DMS 273 (cell line): Measurements from ENCODE around the gene CCL22.
"Not testable (repeated sequence)": the region's sequence is repeated elsewhere in the genome, so short reads cannot be mapped to it uniquely, and the experiment has no call there.

Source experiments
- DNase-seq: peaks from one replicate; lab custom pipeline; 2025; ENCODE audit not compliant: unreplicated experiment; lab: John Stamatoyannopoulos, UW

CCL22 gene

DNA sequence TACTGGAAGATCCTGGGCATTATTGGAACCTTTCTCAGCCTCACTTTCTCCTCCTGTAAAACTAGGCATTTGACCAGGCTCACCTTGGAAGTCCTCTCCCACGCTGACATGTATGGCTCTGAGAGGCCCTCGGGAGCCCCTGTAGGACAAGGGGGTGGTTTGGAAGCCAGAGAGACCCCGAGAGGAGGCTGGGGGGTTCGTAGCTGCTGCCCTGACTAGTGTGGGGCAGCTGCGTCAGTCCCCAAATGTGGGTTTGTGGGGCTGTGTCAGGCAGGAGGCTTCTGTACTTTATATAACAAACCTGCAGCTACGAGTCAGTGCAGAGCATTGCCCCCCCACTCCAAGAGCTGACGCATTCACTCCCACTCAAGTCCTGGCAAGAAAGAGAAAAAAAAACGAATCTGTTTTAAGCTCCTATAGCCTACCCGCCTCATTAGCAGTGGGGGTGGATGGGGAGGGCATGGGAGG, 15.5 kb downstream of the CCL22 start:
- peak; percentile 32 for DNase-seq

DNA sequence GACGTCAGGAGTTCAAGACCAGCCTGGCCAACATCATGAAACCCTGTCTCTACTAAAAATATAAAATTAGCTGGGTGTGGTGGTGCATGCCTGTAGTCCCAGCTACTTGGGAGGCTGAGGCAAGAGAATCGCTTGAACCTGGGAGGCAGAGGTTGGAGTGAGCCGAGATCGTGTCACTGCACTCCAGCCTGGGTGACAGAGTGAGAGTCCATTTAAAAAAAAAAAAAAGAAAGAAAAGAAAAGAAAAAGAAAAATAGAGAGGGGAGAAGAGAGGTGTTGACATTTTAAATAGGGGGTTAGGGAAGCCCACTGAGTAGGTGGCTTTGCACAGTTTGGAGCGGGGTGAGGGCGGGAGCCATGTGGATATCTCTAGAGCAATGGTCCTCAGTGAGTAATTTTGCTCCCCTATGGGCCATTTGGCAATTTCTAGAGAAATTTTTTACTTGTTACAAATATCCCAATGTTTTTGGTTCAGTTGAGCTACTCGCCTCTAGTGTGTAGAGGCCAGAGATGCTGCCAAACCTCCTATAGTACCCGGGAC, 16.4 kb downstream of the CCL22 start:
- not testable (repeated sequence) for DNase-seq

DNA sequence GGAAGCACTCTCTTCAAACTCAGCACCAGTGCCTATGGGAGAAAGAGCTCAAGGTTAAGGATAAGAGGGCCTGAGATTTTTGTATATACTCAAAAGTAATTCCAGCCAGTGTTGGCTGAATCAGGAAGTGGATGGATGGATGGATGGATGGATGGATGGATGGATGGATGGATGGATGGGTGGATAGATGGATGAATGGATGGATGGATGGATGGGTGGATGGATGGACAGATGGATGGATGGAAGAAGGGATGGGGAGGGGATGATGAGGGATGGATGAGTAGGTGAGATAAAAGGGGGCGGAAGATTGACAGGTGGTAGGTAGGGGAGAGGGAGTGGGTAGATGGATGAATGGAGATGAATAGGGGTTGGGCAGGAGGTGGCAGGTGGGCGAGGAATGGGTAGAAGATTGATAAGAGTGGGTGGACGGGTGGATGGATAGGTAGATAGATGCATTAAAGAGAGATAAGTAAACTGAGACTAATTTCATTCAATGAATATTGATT, 17.8 kb downstream of the CCL22 start:
- DNase-seq: no peak

DNA sequence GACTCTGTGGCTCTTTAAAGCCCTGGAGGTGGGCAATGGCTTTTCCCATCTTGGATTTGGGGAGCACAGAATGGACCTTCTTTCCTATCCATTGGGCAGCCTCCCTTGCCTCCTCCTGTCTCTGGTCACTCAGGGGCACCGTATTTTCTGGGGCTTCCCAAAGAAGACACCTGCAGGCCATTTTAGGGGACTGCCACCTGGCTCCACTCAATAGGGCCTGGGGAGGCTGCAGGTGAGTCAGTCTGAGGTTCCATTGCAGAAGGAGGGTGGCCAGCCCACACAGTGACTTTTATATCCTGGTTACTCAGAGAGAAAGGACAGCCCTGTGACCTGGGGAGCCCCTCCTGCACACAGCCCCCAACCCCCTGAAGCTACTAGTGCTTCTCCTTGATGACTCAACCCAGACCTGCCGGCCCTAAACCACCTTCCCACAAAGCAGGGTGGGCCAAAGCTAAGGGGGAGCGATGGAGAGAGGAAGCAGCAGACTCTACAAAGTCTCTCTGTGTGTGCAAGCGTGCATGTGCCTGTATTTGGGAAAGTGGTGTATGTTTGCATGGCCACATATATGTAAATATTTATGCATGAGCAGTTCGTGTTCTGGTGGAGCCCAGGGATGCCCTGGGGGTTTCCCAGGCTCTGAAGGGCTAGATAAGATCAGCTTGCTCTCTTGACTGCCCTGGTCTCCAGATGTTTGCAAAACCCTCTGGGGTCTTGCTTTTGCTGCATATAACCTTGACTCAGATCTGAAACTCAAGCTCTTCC, 18.7 kb downstream of the CCL22 start:
- DNase-seq: peak; percentile 46

DNA sequence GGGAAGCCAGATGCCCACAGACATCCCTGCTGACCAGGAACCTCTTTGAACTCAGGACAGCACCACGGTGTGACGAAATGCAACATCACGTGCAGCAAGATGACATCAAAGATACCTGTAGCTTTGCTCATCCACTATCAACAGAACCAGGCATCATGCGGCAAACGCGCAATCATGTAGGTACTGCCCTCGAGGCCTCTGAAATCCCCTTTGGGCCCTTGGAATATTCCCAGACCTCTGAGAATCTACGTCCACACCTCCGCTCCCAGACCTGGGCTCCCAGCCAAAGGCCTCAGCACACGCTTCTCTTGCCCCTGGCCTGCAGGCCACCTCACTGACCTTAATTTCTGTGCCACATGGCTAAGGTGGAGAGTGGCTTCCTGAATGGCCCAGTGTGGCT, 21.0 kb downstream of the CCL22 start:
- no peak for DNase-seq

DNA sequence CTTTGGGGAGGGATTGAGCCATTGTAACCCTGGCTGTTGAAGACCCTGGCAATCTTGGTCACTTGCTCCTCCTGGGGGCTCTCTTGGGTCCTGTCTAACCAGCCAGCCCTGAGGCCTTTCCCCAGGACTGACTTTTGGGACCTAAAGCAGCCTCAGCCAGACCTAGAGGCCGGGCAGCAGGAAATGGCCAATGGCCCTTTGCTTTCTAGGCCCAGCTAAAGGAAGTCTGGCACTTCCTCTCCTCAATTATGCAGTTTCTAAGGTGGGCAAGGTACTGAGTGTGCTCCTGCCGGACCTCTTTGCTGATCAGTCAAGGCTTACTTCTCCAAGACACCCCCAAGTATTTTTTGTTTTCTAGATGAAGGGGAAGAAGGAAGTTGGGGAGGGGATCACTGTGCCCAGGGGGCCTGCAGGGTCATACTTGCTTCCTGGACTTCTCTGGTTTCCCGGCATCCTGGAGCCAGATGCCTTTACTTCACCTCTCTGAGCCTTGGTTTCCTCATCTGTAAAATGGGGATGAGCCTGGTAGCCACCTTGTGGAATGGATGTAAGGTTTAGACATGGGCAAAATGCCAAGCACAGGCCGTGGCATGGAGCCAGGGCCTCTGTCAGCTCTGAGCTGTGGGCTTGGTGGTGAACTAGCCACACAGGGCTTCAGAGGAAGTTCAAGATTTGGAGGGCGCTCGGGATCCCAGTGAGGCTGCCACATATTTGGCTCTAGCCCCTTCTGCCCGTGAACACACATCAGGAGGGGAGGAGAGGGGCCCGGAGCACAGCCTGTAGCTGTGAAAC, 22.3 kb downstream of the CCL22 start:
- DNase-seq: peak; percentile 59

DNA sequence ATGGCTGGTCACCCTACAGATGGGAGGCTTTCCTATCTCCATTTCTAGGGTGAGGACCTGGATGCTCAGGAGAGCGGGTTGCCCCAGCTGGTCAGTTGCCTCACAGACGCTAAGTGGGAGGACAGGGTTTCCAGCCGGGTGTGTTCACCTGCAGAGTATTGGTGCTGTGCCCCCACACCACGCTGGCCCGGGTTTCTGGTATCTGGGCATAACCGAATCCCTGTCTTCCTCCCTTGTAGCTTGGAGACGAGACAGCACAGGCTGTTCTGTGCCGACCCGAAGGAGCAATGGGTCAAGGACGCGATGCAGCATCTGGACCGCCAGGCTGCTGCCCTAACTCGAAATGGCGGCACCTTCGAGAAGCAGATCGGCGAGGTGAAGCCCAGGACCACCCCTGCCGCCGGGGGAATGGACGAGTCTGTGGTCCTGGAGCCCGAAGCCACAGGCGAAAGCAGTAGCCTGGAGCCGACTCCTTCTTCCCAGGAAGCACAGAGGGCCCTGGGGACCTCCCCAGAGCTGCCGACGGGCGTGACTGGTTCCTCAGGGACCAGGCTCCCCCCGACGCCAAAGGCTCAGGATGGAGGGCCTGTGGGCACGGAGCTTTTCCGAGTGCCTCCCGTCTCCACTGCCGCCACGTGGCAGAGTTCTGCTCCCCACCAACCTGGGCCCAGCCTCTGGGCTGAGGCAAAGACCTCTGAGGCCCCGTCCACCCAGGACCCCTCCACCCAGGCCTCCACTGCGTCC, 23.4 kb downstream of the CCL22 start:
- no peak for DNase-seq

DNA sequence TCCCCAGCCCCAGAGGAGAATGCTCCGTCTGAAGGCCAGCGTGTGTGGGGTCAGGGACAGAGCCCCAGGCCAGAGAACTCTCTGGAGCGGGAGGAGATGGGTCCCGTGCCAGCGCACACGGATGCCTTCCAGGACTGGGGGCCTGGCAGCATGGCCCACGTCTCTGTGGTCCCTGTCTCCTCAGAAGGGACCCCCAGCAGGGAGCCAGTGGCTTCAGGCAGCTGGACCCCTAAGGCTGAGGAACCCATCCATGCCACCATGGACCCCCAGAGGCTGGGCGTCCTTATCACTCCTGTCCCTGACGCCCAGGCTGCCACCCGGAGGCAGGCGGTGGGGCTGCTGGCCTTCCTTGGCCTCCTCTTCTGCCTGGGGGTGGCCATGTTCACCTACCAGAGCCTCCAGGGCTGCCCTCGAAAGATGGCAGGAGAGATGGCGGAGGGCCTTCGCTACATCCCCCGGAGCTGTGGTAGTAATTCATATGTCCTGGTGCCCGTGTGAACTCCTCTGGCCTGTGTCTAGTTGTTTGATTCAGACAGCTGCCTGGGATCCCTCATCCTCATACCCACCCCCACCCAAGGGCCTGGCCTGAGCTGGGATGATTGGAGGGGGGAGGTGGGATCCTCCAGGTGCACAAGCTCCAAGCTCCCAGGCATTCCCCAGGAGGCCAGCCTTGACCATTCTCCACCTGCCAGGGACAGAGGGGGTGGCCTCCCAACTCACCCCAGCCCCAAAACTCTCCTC, 24.1 kb downstream of the CCL22 start:
- DNase-seq: no peak

DNA sequence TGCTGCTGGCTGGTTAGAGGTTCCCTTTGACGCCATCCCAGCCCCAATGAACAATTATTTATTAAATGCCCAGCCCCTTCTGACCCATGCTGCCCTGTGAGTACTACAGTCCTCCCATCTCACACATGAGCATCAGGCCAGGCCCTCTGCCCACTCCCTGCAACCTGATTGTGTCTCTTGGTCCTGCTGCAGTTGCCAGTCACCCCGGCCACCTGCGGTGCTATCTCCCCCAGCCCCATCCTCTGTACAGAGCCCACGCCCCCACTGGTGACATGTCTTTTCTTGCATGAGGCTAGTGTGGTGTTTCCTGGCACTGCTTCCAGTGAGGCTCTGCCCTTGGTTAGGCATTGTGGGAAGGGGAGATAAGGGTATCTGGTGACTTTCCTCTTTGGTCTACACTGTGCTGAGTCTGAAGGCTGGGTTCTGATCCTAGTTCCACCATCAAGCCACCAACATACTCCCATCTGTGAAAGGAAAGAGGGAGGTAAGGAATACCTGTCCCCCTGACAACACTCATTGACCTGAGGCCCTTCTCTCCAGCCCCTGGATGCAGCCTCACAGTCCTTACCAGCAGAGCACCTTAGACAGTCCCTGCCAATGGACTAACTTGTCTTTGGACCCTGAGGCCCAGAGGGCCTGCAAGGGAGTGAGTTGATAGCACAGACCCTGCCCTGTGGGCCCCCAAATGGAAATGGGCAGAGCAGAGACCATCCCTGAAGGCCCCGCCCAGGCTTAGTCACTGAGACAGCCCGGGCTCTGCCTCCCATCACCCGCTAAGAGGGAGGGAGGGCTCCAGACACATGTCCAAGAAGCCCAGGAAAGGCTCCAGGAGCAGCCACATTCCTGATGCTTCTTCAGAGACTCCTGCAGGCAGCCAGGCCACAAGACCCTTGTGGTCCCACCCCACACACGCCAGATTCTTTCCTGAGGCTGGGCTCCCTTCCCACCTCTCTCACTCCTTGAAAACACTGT, 25.0 kb downstream of the CCL22 start:
- DNase-seq: no peak

DNA sequence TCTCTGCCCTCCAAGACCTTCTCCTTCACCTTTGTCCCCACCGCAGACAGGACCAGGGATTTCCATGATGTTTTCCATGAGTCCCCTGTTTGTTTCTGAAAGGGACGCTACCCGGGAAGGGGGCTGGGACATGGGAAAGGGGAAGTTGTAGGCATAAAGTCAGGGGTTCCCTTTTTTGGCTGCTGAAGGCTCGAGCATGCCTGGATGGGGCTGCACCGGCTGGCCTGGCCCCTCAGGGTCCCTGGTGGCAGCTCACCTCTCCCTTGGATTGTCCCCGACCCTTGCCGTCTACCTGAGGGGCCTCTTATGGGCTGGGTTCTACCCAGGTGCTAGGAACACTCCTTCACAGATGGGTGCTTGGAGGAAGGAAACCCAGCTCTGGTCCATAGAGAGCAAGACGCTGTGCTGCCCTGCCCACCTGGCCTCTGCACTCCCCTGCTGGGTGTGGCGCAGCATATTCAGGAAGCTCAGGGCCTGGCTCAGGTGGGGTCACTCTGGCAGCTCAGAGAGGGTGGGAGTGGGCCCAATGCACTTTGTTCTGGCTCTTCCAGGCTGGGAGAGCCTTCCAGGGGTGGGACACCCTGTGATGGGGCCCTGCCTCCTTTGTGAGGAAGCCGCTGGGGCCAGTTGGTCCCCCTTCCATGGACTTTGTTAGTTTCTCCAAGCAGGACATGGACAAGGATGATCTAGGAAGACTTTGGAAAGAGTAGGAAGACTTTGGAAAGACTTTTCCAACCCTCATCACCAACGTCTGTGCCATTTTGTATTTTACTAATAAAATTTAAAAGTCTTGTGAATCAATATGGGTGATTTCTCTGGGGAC, 25.9 kb downstream of the CCL22 start:
- DNase-seq: no peak

DNA sequence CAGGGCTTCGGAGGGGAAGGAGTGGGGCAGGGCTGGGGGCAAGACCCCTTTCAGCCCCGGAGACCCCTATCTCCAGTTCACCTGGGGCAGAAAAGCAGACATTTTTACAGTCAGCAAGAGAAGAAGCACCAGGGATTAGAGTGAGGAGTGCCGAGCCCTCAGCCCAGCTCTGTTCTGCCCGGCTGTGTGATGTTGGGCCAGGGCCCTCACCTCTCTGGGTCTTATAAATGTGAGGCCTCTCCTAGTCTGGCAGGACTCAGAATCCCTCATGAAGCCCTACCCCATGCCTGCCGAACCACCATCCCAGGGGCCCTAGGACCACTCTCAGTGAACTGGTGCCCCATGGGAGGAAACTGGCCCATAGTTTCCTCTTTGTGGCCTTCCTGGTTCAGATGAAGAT, 26.5 kb downstream of the CCL22 start:
- DNase-seq: no peak

DNA sequence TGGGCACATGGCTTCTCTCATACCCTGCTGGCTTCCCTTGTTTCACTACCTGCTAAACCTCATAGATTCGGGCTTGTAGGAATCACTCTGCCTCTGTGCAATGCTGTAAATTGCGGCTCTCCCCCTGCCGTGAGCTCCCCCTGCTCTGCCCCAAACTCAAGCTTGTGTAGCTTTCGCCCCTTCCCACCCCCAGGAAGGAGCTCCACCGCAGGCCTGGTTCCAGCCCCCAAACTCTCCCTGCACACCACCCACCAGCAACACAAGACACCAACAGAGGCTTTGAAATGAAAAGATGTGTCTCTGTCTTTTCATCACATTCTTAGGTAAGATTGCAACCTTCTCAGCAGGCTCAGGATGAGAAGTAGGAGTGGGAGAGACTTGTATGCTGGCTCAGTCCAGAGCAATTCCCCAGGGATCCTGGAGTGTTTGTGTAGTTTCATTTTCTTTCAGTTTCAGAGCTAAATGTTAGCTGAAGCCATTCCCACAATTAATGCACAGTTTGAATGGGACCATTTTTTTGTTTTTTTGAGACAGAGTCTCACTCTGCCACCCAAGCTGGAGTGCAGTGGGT, 27.9 kb downstream of the CCL22 start:
- peak; percentile 21 for DNase-seq

DNA sequence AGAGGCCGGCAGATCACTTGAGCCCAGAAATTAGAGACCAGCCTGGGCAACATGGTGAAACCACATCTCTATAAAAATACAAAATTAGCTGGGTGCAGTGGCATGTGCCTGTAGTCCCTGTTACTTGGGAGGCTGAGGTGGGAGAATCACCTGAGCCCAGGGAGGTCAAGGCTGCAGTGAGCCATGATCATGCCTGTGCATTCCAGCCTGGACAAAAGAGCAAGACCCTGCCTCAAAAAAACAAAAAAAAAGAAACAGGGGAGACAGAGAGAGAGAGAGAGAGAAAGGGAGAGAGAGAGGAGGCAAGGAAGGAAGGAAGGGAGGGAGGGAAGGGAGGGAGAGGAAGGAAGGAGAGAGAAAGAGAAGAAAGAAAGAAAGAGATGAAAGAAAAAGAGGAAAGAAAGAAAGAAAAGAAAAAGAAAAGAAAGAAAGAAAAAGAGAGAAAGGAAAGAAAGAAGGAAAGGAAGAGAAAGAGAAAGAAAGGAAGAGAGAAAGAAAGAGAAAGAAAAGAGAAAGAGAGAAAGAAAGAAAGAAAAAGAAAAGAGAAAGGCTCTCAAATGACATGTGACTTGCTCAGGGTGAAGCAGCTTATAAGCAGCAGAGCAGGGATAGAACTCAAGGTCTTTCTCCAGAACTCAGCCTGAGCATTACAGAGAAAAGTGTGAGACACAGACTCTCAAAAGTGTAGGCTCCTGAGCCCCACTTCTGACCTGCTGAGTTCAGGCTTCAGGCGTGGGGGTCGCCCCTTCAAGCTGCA, 29.2 kb downstream of the CCL22 start:
- no peak for DNase-seq

DNA sequence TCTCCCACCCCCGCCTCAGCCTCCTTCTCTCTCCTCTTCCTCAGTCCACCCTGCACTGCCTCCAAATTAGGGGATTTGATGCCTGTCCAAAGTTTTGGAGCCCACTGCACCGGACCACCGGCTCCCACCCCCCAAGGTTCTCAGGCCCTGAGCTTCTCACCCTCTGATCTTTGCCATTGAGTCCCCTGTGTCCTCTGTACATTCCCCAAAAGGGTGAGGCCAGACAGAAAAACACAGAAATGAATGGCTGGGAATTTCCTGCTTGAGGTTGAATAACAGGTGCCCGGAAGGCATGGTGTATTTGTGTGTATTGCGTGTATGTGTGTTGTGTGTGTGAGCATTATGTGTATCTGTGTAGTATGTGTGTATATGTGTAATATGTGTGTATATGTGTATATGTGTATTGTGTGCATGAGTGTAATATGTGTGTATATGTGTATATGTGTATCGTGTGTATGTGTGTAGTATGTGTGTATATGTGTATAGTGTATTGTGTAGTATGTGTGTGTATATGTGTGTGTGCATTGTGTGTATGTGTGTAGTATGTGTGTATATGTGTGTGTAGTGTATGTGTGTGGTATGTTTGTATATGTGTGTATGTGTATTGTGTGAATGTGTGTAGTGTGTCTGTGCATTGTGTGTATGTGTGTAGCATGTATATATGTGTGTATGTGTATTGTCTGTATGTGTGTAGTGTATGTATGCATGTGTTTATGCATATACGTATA, 29.9 kb downstream of the CCL22 start:
- DNase-seq: no peak

DNA sequence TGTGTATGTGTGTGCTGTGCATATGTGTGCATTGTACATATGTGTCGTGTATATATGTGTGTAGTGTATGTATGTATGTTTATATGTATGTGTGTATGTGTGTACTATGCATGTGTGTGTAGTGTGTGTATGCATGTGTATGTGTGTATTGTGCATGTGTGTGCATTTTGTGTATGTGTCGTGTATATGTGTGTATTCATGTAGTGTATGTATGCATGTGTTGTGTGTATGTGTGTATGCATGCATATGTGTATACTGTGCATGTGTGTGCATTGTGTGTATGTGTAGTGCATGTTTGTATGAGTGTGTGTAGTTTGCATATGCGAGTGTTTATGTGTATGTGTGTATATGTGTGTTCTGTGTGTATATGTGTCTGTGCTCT, 30.5 kb downstream of the CCL22 start:
- DNase-seq: no peak

DNA sequence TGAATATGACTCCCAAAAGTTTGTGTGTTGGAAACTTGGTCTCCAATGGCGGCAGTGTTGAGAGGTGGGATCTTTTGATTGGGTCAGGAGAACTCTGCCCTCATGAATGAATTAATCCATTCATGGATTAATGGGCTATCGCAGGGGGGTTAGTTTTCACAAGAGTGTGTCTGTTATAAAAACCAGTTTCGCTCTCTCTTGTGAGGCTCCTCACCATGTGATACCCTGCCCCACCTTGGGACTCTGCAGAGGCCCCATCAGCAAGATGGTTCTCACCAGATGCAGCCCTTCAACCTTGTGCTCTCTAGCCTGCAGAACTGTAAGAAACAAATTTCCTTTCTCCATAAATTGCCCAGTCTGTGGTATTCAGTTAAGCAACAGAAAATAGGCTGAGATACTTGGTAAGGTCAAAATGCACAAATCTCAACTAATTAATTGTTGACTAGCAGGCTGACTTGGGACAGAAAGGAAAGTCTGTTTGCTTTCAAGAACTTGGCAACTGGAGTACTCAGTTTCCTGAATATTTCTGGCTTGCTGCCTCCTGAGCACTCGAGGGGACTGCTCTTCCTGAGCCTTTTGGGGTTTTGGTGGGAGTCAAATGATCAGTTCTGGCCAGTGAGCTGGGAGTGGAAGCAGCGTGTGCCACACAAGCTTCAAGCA, 32.2 kb downstream of the CCL22 start:
- DNase-seq: no peak
